Gastroesophageal sphincter (tissue), 3 donors: ENCODE data around the gene SWSAP1.

Experiments used
- CTCF ChIP-seq, 4 experiments: fragments of 200-600 bp in 2 of 4; fragments of 450-650 bp in 2 of 4; sonication (generic) in 1 of 4; IDR thresholded peaks; one replicate each; pipeline ENCODE4 v1.5.1; 2017 to 2019; ENCODE audit warnings: antibody characterized with exemption in 4 of 4, mild to moderate bottlenecking in 2 of 4, moderate library complexity in 2 of 4
- POLR2A ChIP-seq, 2 donors: fragments of 450-650 bp; IDR thresholded peaks; one replicate each; pipeline ENCODE4 v1.6.1; 2017; ENCODE audit warnings: antibody characterized with exemption in 2 of 2, mild to moderate bottlenecking in 2 of 2, moderate library complexity in 1 of 2

GRCh38 chr19:11377237-11377636 is 2.8 kb downstream of the SWSAP1 start:
- TF ChIP-seq CTCF (IDR thresholded peaks at IDR 0.05) (no peak), POLR2A (IDR thresholded peaks at IDR 0.05) (no peak)
